DMS153 treated with DMSO at 0.1 percent for 48 hours (cell line): Measurements from ENCODE around the gene FBXW10.
"Not testable (repeated sequence)": the region's sequence is repeated elsewhere in the genome, so short reads cannot be mapped to it uniquely, and the experiment has no call there.

Experiments used
- DNase-seq: peaks from one replicate; lab custom pipeline; 2025; ENCODE audit not compliant: unreplicated experiment; lab: John Stamatoyannopoulos, UW

The FBXW10 gene

GRCh38 chr17:18821430-18821829 is 77.6 kb downstream of the FBXW10 start:
- DNase-seq = not testable (repeated sequence)

DNA sequence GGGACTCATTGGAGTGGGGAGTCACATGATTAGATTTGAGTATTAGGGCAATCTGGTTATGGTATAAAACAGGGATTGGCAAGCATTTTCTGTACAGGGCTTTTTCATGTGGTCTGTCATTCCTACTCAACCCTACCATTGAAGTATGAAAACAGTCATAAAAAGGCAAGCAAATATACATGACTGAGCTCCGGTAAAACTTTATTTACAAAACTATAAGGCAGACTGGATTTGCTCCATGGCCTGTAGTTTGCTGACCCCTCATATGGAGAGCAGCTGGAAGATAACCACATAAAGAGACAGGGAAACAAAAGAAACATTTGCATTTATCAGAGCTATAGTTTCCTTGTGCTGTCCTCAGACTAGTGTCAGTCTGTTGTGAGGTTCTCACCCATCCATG is 83.8 kb downstream of the FBXW10 start:
- DNase-seq = not testable (repeated sequence)
